Measurements from ENCODE around the gene CATSPER3.

DNA sequence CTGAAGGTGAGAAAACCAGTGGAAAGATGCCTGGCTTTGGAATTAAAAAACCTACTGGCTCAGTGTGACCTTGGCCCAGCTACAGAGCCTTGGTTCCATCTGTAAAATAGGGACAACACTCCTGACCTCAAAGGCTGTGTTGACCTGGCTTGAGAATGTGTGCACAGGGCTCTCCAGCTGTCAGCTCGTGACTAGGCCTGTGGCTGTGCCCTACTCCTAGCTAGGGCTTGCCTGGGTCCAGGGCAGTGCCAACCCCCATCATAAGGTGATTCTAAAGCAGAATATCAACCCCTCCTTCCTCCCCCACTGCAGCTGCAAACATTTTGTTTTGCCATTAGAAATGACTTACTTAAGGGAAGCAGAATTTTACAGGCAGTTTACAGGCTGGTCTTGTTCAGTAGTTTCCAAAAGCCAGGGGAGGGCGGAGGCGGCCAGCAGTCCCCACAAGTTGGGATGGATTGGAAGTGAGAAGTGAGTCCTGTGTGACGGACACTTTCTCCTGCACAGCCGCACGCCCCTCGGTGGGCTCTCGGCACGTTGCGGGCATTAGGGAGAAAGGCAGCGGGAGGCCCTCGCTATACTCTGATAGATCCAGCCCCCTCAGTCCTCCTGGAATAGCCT is 59.0 kb downstream of the CATSPER3 start:
- TF ChIP-seq CTCF (conservative IDR thresholded peaks at IDR 0.05; ENCODE audit: low read length) (no peak), EZH2phosphoT487 (IDR thresholded peaks at IDR 0.05; ENCODE audit: borderline replicate concordance) (no peak)

All from Loucy (cell line).